Measurements from ENCODE around the gene ACOT7. TPM values are rescaled to one million over a fixed set of nuclear protein-coding genes. Genes with fewer than 3 reads are reported as not detected.

Gene ACOT7
- total RNA-seq, 1 donor from 2014 or later = 40.0 TPM

DNA sequence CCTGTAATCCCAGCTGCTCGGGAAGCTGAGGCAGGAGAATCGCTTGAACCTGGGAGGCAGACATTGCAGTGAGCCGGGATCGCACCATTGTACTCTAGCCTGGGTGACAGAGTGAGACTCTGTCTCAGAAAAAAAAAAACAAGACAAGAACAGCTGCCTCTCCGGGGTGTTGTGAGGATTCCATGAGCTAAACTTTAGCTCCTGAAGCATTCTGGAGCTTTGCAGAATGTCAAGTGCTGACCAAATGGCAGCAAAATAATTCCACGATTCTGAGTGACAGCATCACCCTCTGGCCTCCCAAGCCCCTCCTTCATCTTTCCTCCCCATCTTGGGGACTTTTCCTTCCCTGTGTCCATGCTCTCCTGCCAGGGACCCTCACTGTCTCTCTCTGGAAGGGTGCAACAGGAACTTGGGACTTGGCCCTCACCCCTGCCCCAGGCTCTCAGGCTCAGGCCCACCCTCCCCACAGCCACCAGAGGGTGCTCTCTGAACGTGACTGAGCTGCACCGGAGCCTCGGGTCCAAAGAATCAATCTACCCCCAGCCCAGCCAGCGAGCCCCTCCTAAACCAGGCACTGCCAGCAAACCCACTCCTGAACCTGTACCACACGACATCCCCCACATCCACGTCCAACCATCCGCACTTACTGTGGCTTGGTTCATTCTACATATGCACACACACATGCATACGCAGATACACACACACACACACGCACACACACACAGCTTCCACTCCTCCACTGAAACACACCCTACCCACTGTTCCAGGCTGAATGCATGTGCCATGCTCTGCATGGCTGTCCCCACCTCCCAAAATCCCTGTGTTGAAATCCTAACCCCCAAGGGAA lies 45.7 kb downstream of the ACOT7 start:
- H3K36me3 Mint-ChIP-seq = no peaks in the 10 kb centered on the region
- TF ChIP-seq, protein P1, sequence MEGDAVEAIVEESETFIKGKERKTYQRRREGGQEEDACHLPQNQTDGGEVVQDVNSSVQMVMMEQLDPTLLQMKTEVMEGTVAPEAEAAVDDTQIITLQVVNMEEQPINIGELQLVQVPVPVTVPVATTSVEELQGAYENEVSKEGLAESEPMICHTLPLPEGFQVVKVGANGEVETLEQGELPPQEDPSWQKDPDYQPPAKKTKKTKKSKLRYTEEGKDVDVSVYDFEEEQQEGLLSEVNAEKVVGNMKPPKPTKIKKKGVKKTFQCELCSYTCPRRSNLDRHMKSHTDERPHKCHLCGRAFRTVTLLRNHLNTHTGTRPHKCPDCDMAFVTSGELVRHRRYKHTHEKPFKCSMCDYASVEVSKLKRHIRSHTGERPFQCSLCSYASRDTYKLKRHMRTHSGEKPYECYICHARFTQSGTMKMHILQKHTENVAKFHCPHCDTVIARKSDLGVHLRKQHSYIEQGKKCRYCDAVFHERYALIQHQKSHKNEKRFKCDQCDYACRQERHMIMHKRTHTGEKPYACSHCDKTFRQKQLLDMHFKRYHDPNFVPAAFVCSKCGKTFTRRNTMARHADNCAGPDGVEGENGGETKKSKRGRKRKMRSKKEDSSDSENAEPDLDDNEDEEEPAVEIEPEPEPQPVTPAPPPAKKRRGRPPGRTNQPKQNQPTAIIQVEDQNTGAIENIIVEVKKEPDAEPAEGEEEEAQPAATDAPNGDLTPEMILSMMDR (conservative IDR thresholded peaks at IDR 0.05) = peak; percentile 73
- peaks cover 3% of the 10 kb centered on the region for H3K27me3 Mint-ChIP-seq
- H3K9me3 Mint-ChIP-seq = no peaks in the 10 kb centered on the region
- no peak for DNase-seq (ENCODE audit: extremely low spot score, unreplicated experiment)
- H3K27ac Mint-ChIP-seq = no peak overlapping the region
- no peak overlapping the region for H3K4me3 Mint-ChIP-seq
- peaks cover 12% of the 10 kb centered on the region for H3K4me1 Mint-ChIP-seq (ENCODE audit: unreplicated experiment)

DNA sequence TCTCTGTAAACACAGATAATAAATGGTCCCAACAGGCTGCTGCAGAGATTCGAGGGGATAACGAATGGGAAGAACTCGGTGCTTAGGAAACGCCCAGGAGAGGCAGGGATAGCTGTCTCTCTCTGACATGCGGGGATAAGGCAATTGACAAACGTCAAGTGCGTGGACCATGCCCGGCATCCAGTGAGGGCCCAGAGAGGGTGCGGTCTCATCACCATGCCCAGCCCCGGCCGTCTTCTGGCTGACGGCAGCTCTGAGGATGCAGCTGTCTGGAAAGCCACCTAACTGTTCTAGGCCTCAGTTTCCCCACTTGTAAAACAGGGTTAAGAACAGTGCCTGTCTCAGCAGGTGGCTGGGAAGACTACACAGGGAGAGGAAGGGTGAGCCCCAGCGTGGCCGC lies 48.1 kb downstream of the ACOT7 start:
- H3K9me3 Mint-ChIP-seq = no peaks in the 10 kb centered on the region
- no peak for DNase-seq (ENCODE audit: extremely low spot score, unreplicated experiment)
- TF ChIP-seq, protein P1 (conservative IDR thresholded peaks at IDR 0.05) = no peak
- peaks cover 12% of the 10 kb centered on the region for H3K4me1 Mint-ChIP-seq (ENCODE audit: unreplicated experiment)
- no peaks in the 10 kb centered on the region for H3K36me3 Mint-ChIP-seq
- peaks cover 3% of the 10 kb centered on the region for H3K27me3 Mint-ChIP-seq
- H3K27ac Mint-ChIP-seq = peak overlapping the region; percentile 39
- no peak overlapping the region for H3K4me3 Mint-ChIP-seq

DNA sequence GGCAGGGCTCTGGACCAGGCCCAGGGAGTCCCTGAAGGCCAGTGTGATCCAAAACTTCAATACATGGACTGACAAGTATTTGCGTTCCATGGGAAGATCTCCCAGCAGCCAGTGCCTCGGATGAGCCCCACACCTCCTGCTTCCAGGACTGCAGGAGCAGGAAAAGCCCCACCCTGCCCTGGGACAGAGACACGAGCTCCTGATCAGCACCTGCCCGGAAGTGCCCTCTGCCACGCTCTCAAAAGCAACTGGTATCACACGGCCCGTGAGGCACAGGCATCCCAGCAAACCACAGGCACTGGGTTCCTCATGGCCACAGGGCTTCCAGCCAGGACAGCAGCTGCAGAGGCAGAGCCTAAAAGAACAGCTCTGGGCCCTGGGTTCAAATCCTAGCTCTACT lies 48.6 kb downstream of the ACOT7 start:
- no peaks in the 10 kb centered on the region for H3K9me3 Mint-ChIP-seq
- no peak for DNase-seq (ENCODE audit: extremely low spot score, unreplicated experiment)

DNA sequence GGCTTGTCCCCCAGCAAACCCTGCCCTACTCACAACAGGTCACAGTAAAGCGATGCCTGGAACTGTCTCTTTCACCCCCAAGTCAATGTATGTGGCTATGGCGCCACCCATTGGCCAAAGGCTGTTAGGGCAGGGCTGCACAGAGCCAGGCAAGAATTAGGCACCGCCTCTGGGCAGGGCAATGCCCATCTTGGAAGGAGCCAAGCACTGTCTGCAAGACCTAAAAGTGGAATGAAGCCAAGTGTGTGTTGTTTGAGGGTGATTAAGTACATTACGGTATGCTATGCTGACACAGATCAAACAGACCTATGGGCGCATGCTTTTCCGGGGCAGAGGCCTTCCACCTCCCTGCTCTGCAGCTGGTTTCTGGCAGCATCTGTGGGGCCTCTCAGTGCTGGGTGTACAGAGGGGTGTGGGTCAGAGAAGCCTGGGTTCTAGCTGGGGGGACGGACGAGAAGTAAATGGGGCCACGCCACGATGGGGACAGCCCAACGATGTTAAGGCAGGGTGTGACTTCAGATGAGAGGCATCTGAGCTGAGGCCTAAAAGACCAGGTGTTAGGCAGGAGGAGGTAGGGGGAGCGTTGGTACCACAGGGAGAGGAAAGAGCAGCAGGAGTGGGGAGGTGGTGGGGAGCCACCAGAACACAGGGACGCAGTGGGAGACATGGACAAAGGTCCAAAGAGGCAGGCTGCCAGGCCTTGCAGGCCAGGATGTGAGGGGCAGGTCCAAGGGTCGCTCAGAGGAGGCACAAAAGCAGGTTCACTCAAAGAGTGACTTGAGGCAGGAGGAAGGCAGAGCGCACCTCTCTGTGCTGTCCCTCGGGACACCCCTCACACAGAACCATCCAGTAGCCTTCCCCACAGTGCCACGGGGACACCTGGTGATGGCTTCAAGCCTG lies 49.8 kb downstream of the ACOT7 start:
- DNase-seq (ENCODE audit: extremely low spot score, unreplicated experiment) = peak; percentile 81
- no peaks in the 10 kb centered on the region for H3K36me3 Mint-ChIP-seq
- no peaks in the 10 kb centered on the region for H3K9me3 Mint-ChIP-seq
- TF ChIP-seq, protein P1 (conservative IDR thresholded peaks at IDR 0.05) = peak; percentile 95
- no peak overlapping the region for H3K4me3 Mint-ChIP-seq
- H3K27me3 Mint-ChIP-seq = peaks cover 3% of the 10 kb centered on the region
- peaks cover 12% of the 10 kb centered on the region for H3K4me1 Mint-ChIP-seq (ENCODE audit: unreplicated experiment)
- H3K27ac Mint-ChIP-seq = peak overlapping the region; percentile 3

More for the DNA sequence above, 48.6 kb downstream of the ACOT7 start:
- Mint-ChIP-seq H3K27ac (no peak overlapping the region), H3K4me1 (ENCODE audit: unreplicated experiment) (peaks cover 12% of the 10 kb centered on the region), H3K36me3 (no peaks in the 10 kb centered on the region), H3K4me3 (no peak overlapping the region), H3K27me3 (peaks cover 3% of the 10 kb centered on the region)
- TF ChIP-seq, protein P1 (conservative IDR thresholded peaks at IDR 0.05) = no peak

DNA sequence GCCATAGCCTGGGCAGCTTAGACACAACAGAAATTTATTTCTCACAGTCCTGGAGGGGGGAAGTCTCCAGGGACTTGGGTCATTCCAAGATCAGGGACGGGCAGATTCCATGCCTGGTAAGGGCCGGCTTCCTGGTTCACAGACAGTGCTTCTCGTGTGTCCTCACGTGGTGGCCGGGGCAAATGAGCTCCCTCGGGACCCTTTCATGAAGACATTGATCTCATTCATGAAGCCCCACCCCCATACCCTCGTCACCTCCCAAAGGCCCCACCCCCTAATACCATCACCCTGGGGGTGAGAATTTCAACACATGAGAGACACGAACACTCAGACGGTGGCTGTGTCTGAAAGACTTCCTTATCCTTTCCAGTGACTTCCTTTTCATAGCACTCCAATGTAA lies 51.5 kb downstream of the ACOT7 start:
- H3K27ac Mint-ChIP-seq = no peak overlapping the region
- TF ChIP-seq, protein P1 (conservative IDR thresholded peaks at IDR 0.05) = no peak
- H3K36me3 Mint-ChIP-seq = no peaks in the 10 kb centered on the region
- H3K4me3 Mint-ChIP-seq = no peak overlapping the region
- peaks cover 11% of the 10 kb centered on the region for H3K4me1 Mint-ChIP-seq (ENCODE audit: unreplicated experiment)
- H3K9me3 Mint-ChIP-seq = no peaks in the 10 kb centered on the region
- no peak for DNase-seq (ENCODE audit: extremely low spot score, unreplicated experiment)
- H3K27me3 Mint-ChIP-seq = peaks cover 3% of the 10 kb centered on the region

All from type B pancreatic cell (in vitro differentiated cells).